Cardiac muscle cell (in vitro differentiated cells and primary cell): ENCODE measurements around the gene TTC16. TPM values are rescaled to one million over a fixed set of nuclear protein-coding genes. Genes with fewer than 3 reads are reported as not detected.

Experiments used
- DNase-seq, 2 donors: peaks; one replicate each; pipeline versions ENCODE4 v3.0.0 to v3.0.0-alpha.2; 2010 to 2017; ENCODE audit warnings: low read depth in 1 of 2, low spot score in 1 of 2
- H3K27ac ChIP-seq: fragments of 200-600 bp; sonication (generic); 2 replicates; pipeline ENCODE4 v1.5.1; 2016
- H3K27me3 ChIP-seq: fragments of 200-600 bp; sonication (generic); 2 replicates; pipeline ENCODE4 v1.6.0; 2016; ENCODE audit warnings: control low read depth
- H3K36me3 ChIP-seq: fragments of 200-600 bp; sonication (generic); 2 replicates; pipeline ENCODE4 v1.5.1; 2016; ENCODE audit warnings: control low read depth
- H3K4me1 ChIP-seq: fragments of 200-600 bp; sonication (generic); 2 replicates; pipeline ENCODE4 v1.8.1; 2017; ENCODE audit warnings: low read depth, mild to moderate bottlenecking, mixed run types
- H3K4me3 ChIP-seq: fragments of 200-600 bp; sonication (generic); 2 replicates; pipeline ENCODE4 v1.5.1; 2016; ENCODE audit warnings: mild to moderate bottlenecking
- H3K9me3 ChIP-seq: fragments of 200-600 bp; sonication (generic); 2 replicates; pipeline ENCODE4 v1.5.1; 2017; ENCODE audit warnings: low read depth, mild to moderate bottlenecking, control low read depth
- CTCF ChIP-seq: IDR thresholded peaks from 2 replicates; pipeline ENCODE4 v1.5.1; 2012; ENCODE audit warnings: low read depth, mild to moderate bottlenecking, low read length
- polyA plus RNA-seq: library from polyadenylated mRNA; unstranded; fragments of >200 nt; fragmentation: Nextera tagmentation; extraction: Ambion mirVana; gene quantifications from 2 replicates; pipeline ENCODE4 v1.2.1, GENCODE V29; 2016
- total RNA-seq: library from RNA; depleted of rRNA; stranded (reverse); fragments of >200 nt; gene quantifications from 2 replicates; pipeline ENCODE4 v1.2.3, GENCODE V29; 2016

Gene TTC16
- total and polyA plus RNA-seq, 2 experiments from 2014 or later, result 0.06 TPM; not detected in 1

DNA sequence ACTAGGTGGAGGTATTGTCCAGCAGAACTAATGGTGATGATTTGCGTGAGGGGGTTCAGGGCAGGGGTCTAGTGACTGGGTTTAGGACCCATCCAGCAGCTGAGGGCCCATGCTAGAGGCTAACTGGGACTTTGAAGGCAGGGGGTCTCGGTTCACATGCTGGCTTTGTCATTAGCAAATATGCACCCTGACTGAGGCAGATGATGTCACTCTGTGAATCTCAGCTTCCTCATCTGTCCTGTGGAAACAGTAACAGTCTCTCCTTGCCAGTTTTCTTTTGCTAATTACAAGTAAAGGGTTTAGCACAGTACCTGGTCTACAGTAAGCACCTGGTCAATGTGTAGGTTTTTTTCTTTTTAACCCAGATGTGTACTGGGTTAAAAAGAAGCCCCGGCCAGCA is 57.4 kb downstream of the TTC16 start:
- H3K36me3 ChIP-seq, result no peaks in the 10 kb centered on the region
- peaks cover 5% of the 10 kb centered on the region for H3K4me1 ChIP-seq
- DNase-seq, result no peak
- H3K4me3 ChIP-seq, result no peak overlapping the region
- H3K27me3 ChIP-seq, result no peaks in the 10 kb centered on the region
- no peak overlapping the region for H3K27ac ChIP-seq
- no peak for TF ChIP-seq CTCF
- H3K9me3 ChIP-seq, result no peaks in the 10 kb centered on the region

DNA sequence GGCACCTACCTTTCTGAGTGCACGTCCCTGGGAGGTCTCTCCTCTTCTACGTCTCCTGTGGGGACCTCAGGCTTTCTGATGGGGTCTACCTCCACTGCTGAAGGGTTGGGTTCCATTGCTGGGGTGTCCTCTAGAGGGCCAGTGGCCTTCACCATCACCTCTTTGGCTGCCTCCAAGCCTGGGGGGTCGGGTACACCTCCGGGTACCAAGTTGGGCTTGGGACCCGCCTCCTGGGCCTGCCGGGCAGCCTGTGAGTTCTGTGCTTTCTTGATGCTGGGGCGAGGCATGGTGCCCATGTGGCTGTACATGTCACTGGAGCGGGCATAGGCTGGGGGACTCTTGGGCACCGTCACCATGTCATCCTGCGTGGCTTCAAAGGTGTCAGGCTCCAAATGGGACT is 58.1 kb downstream of the TTC16 start:
- H3K9me3 ChIP-seq, result no peaks in the 10 kb centered on the region
- H3K4me1 ChIP-seq, result peaks cover 11% of the 10 kb centered on the region
- H3K27ac ChIP-seq, result no peak overlapping the region
- no peak for TF ChIP-seq CTCF
- H3K4me3 ChIP-seq, result no peak overlapping the region
- no peaks in the 10 kb centered on the region for H3K36me3 ChIP-seq
- H3K27me3 ChIP-seq, result no peaks in the 10 kb centered on the region
- no peak for DNase-seq

DNA sequence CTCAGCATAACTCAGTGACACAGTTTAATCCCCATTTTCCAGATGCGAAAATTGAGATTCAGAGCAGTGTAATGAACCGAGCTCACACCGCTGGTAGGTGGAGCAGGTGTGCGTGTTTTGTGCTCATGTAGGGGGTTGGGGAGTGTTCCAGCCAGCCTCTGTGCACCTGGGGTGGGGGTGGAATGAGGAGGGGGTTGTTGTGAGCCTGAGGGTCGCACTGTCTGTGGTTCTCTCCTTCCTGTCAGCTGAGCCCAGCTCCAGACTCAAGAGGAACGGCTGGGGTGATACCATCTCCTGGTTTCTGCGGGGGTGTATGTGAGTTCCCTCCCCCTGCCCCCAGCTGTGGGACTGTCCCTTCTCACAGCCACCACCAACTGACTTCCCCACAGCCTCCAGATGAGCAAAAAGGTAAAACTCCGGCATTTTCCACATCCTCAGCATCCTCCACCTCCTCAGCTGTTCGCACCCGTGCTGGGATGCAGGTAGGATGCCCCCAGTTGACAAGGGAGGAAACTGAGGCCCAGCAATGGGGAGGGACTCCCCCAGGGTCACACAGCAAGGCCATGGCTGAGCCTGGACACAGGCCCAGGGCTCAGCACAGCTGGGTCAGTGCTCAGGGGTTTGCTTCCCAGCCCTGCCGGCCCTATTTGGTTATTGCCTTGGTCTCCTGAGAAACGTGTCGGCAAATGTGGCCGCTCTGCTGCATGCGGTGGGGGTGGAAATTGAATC is 60.5 kb downstream of the TTC16 start:
- Histone ChIP-seq H3K36me3 (no peaks in the 10 kb centered on the region), H3K27ac (no peak overlapping the region), H3K27me3 (no peaks in the 10 kb centered on the region), H3K9me3 (no peaks in the 10 kb centered on the region), H3K4me1 (peaks cover 11% of the 10 kb centered on the region), H3K4me3 (no peak overlapping the region)
- DNase-seq, result peak in 1 of 2 donors; percentile 72
- no peak for TF ChIP-seq CTCF

- no peaks in the 10 kb centered on the region for H3K36me3 ChIP-seq
- no peak overlapping the region for H3K4me3 ChIP-seq
- H3K9me3 ChIP-seq, result no peaks in the 10 kb centered on the region
- H3K27ac ChIP-seq, result no peak overlapping the region
- DNase-seq, result no peak
- no peaks in the 10 kb centered on the region for H3K27me3 ChIP-seq
- H3K4me1 ChIP-seq, result peaks cover 11% of the 10 kb centered on the region
- TF ChIP-seq CTCF, result no peak
These were observed 61.0 kb downstream of the TTC16 start for GRCh38 chr9:127776924-127777289.

DNA sequence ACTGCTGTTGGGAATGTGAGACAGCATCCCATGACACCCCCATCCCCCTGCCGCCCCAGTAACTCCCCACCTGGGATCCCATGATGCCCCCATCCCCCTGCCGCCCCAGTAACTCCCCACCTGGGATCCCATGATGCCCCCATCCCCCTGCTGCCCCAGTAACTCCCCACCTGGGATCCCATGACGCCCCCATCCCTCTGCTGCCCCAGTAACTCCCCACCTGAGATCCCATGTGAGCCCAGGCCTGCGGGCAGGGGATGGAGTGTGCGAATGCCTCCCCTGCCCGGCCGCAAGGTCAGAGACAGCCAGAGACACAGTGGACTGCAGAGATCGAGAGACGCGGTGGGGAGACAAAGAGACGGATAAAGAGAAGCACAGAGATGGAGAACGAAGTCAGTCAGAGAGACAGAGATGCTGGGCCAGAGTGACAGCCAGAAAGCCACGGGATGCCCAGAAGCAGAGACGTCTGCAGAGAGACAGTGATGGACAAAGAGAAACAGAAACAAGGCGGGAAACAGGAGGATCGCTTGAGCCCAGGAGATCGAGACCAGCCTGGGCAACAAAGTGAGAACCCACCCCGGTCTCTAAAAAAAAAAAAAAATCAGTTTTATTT is 61.6 kb downstream of the TTC16 start:
- no peaks in the 10 kb centered on the region for H3K27me3 ChIP-seq
- H3K9me3 ChIP-seq, result no peaks in the 10 kb centered on the region
- DNase-seq, result no peak
- no peak overlapping the region for H3K27ac ChIP-seq
- H3K4me1 ChIP-seq, result peaks cover 11% of the 10 kb centered on the region
- TF ChIP-seq CTCF, result no peak
- H3K4me3 ChIP-seq, result no peak overlapping the region
- no peaks in the 10 kb centered on the region for H3K36me3 ChIP-seq
